ENCODE measurements around the gene APOBEC2. TPM values are rescaled to one million over a fixed set of nuclear protein-coding genes. Genes with fewer than 3 reads are reported as not detected.

The APOBEC2 gene
- total RNA-seq, 1 donor from 2014 or later, result not detected

GRCh38 chr6:41111017-41111416 lies 58.0 kb downstream of the APOBEC2 start:
- no peak overlapping the region for H3K4me3 Mint-ChIP-seq
- Histone ChIP-seq H3K9ac (no peak overlapping the region), H3K27me3 (no peaks in the 10 kb centered on the region), H3K4me3 (no peak overlapping the region), H2AFZ (replicated peaks) (no peak overlapping the region), H3K79me2 (ENCODE audit: low read depth) (no peaks in the 10 kb centered on the region), H3K9me3 (ENCODE audit: low read depth) (no peaks in the 10 kb centered on the region), H3K4me1 (no peaks in the 10 kb centered on the region), H3K27ac (no peak overlapping the region), H3F3A (ENCODE audit: low read depth) (no peaks in the 10 kb centered on the region), H3K4me2 (no peak overlapping the region), H4K20me1 (ENCODE audit: low read depth) (no peaks in the 10 kb centered on the region), H3K36me3 (no peaks in the 10 kb centered on the region)
- no peaks in the 10 kb centered on the region for H3K36me3 Mint-ChIP-seq
- TF ChIP-seq EZH2phosphoT487 (IDR thresholded peaks at IDR 0.05) (no peak), EZH2 (IDR thresholded peaks at IDR 0.05) (no peak), CTCF (IDR thresholded peaks at IDR 0.05) (no peak)
- no peaks in the 10 kb centered on the region for H3K4me1 Mint-ChIP-seq
- no peak overlapping the region for H3K27ac Mint-ChIP-seq
- H3K9me3 Mint-ChIP-seq, result no peaks in the 10 kb centered on the region
- H3K27me3 Mint-ChIP-seq (ENCODE audit: insufficient read depth, low read depth), result peaks cover 2% of the 10 kb centered on the region
- DNase-seq (ENCODE audit: low spot score), result no peak

Other genes starting within 250 kb of the APOBEC2 start
- gene UNC5CL, start 14.0 kb upstream of the APOBEC2 start, total RNA-seq (ENCODE audit: low replicate concordance), result 2.2 and 5.0 TPM in 2 replicates
- not detected in 2 replicates for gene TSPO2, start 10.7 kb upstream of the APOBEC2 start, total RNA-seq (ENCODE audit: low replicate concordance)
- gene OARD1, start 19.2 kb downstream of the APOBEC2 start, total RNA-seq (ENCODE audit: low replicate concordance), result 41.9 and 67.9 TPM in 2 replicates
- 34.8 and 47.9 TPM in 2 replicates for gene NFYA, start 19.8 kb downstream of the APOBEC2 start, total RNA-seq (ENCODE audit: low replicate concordance)
- not detected in 2 replicates for gene TREML1, start 101.1 kb downstream of the APOBEC2 start, total RNA-seq (ENCODE audit: low replicate concordance)
- gene TREM2, start 109.9 kb downstream of the APOBEC2 start, total RNA-seq (ENCODE audit: low replicate concordance), result not detected in 2 replicates
- not detected in 2 replicates for gene TREML2, start 147.9 kb downstream of the APOBEC2 start, total RNA-seq (ENCODE audit: low replicate concordance)
- not detected in 2 replicates for gene TREML4, start 175.1 kb downstream of the APOBEC2 start, total RNA-seq (ENCODE audit: low replicate concordance)
- gene TREM1, start 233.5 kb downstream of the APOBEC2 start, total RNA-seq (ENCODE audit: low replicate concordance), result not detected in 2 replicates